ENCODE measurements around the gene MLIP.

DNA sequence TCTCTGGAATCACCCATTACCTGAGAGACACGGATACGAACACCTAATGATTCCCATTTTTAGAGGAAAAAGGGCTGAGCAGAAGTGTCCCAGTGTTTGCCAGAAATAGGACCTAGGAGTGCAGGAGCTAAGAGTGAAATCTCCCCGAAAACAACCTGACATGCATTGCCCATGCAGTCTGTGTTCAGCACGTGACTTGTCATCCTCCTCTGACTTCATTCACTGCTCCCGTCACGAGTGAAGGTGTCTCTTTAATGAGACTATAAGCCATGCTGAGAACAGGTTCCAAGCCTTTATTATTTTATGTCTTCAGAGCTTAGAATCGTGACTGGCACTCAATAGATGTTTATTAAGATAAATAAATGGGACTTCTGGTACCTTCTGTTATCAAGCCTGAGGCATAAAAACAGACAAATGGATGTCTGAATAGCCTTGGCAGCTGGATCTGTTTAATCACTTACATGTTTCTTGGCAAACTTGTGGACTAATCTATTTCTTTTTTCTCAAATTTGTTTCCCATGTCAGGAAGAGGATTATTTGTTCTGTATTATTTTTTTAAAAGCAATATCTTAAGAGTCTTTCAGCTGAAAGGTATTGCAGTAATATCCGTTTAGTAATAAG, 3.7 kb upstream of the MLIP start:
- TF ChIP-seq EZH2 (IDR thresholded peaks at IDR 0.05; ENCODE audit: insufficient read depth, poor library complexity, severe bottlenecking) (no peak), EZH2phosphoT487 (IDR thresholded peaks at IDR 0.05; ENCODE audit: insufficient read depth, low read depth) (no peak)
